Activated CD4-positive, alpha-beta T cell treated with anti-CD3 and anti-CD28 coated beads, Interleukin-2, amount 50 U/mL, for 4 hours (primary cell): ENCODE data around the gene CXCR6.

Experiments used
- DNase-seq, 2 experiments: peaks; one replicate each; pipeline ENCODE4 v3.0.0-alpha.2; 2020

The CXCR6 gene

GRCh38 chr3:45949432-45949831 lies 6.2 kb downstream of the CXCR6 start:
- no peak for DNase-seq

GRCh38 chr3:45950131-45950530 lies 6.9 kb downstream of the CXCR6 start:
- no peak for DNase-seq

- DNase-seq = peak; percentile 32 to 47
Measured at GRCh38 chr3:45950686-45951600, 7.7 kb downstream of the CXCR6 start.

- DNase-seq = no peak
Measured at GRCh38 chr3:45951946-45952345, 8.7 kb downstream of the CXCR6 start.

GRCh38 chr3:45952456-45952855 lies 9.2 kb downstream of the CXCR6 start:
- no peak for DNase-seq

- DNase-seq = no peak
Measured at GRCh38 chr3:45953536-45953935, 10.3 kb downstream of the CXCR6 start.

- no peak for DNase-seq
Measured at GRCh38 chr3:45954306-45954705, 11.0 kb downstream of the CXCR6 start.

- DNase-seq = no peak
Measured at GRCh38 chr3:45955017-45955647, 11.9 kb downstream of the CXCR6 start.

- no peak for DNase-seq
Measured at GRCh38 chr3:45955706-45956105, 12.4 kb downstream of the CXCR6 start.

GRCh38 chr3:45957586-45957985 lies 14.3 kb downstream of the CXCR6 start:
- DNase-seq = no peak

GRCh38 chr3:45958321-45958791 lies 15.1 kb downstream of the CXCR6 start:
- DNase-seq = no peak

GRCh38 chr3:45959201-45959600 lies 15.9 kb downstream of the CXCR6 start:
- DNase-seq = no peak

- no peak for DNase-seq
Measured at GRCh38 chr3:45960289-45960688, 17.0 kb downstream of the CXCR6 start.

GRCh38 chr3:45962033-45962432 lies 18.8 kb downstream of the CXCR6 start:
- DNase-seq = no peak

- peak; percentile 28 to 33 for DNase-seq
Measured at GRCh38 chr3:45964139-45964538, 20.9 kb downstream of the CXCR6 start.

- DNase-seq = no peak
Measured at GRCh38 chr3:45965253-45965652, 22.0 kb downstream of the CXCR6 start.

GRCh38 chr3:45965653-45966052 lies 22.4 kb downstream of the CXCR6 start:
- DNase-seq = no peak

- DNase-seq = no peak
Measured at GRCh38 chr3:45966371-45966791, 23.1 kb downstream of the CXCR6 start.

- no peak for DNase-seq
Measured at GRCh38 chr3:45966950-45967640, 23.8 kb downstream of the CXCR6 start.

GRCh38 chr3:45967724-45968123 lies 24.5 kb downstream of the CXCR6 start:
- DNase-seq = no peak

- no peak for DNase-seq
Measured at GRCh38 chr3:45968149-45968548, 24.9 kb downstream of the CXCR6 start.

GRCh38 chr3:45968706-45969105 lies 25.4 kb downstream of the CXCR6 start:
- no peak for DNase-seq

GRCh38 chr3:45969116-45969515 lies 25.9 kb downstream of the CXCR6 start:
- DNase-seq = no peak

- DNase-seq = no peak
Measured at GRCh38 chr3:45969953-45970352, 26.7 kb downstream of the CXCR6 start.
